H1 (cell line): Measurements from ENCODE around the gene KRTAP12-2. TPM values are rescaled to one million over a fixed set of nuclear protein-coding genes. Genes with fewer than 3 reads are reported as not detected.
"Not testable (repeated sequence)": the region's sequence is repeated elsewhere in the genome, so short reads cannot be mapped to it uniquely, and the experiment has no call there.

Source experiments
- CTCF ChIA-PET: fragments of 300-600 bp; sonication (Branson Sonifier 250); formaldehyde crosslinking; loops from one replicate; lab custom pipeline; 2021; ENCODE audit not compliant: partially characterized antibody; lab: Charles Lee
- POLR2A ChIA-PET: fragments of 300-600 bp; sonication (Branson Sonifier 250); formaldehyde crosslinking; loops from one replicate; lab custom pipeline; 2021; ENCODE audit warnings: inconsistent platforms; ENCODE audit not compliant: partially characterized antibody; lab: Charles Lee
- DNase-seq, 2 experiments: peaks; one replicate each; pipeline versions ENCODE4 v3.0.0 to v3.0.0-alpha.2; 2010 to 2022; ENCODE audit warnings: low spot score in 2 of 2, low read depth in 1 of 2, mixed read lengths in 1 of 2
- FAIRE-seq: peaks from 2 replicates; lab custom pipeline; 2011; peaks lifted over from hg19 to GRCh38; lab: Jason Lieb, UNC
- H2AFZ ChIP-seq: 2 replicates; pipeline ENCODE4 v1.8.1; 2012; ENCODE audit warnings: low read length, inconsistent platforms
- H2AK5ac ChIP-seq: 2 replicates; pipeline ENCODE4 v1.6.1; 2013; ENCODE audit warnings: low read depth, low read length
- H2BK120ac ChIP-seq: replicated peaks from 2 replicates; pipeline ENCODE3; 2013; ENCODE audit warnings: low read depth, low read length, inconsistent platforms
- H2BK12ac ChIP-seq: 2 replicates; pipeline ENCODE4 v1.6.1; 2013; ENCODE audit warnings: low read depth, low read length
- H2BK15ac ChIP-seq: 2 replicates; pipeline ENCODE4 v1.6.1; 2013; ENCODE audit warnings: low read length
- H2BK20ac ChIP-seq: 2 replicates; pipeline ENCODE4 v1.6.1; 2013; ENCODE audit warnings: low read length
- H2BK5ac ChIP-seq: 2 replicates; pipeline ENCODE4 v1.6.1; 2013; ENCODE audit warnings: low read depth, low read length
- H3K14ac ChIP-seq: 2 replicates; pipeline ENCODE4 v1.6.1; 2013; ENCODE audit warnings: inconsistent platforms; ENCODE audit not compliant: insufficient read length
- H3K18ac ChIP-seq: 2 replicates; pipeline ENCODE4 v1.6.1; 2013; ENCODE audit warnings: low read length; ENCODE audit errors: extremely low read depth
- H3K23ac ChIP-seq: 2 replicates; pipeline ENCODE4 v1.6.1; 2013; ENCODE audit warnings: inconsistent platforms; ENCODE audit not compliant: insufficient read length
- H3K23me2 ChIP-seq: 2 replicates; pipeline ENCODE4 v1.6.1; 2013; ENCODE audit warnings: low read depth, low read length
- H3K27ac ChIP-seq: 2 replicates; pipeline ENCODE4 v1.6.1; 2011; ENCODE audit warnings: low read depth, low read length, inconsistent platforms
- H3K27me3 ChIP-seq, 4 experiments: replicated peaks in 1 of 4; 1 replicate in 1 of 4; 2 replicates in 3 of 4; pipeline versions ENCODE4 v1.6.1 to v1.8.1; 2011 to 2013; ENCODE audit warnings: low read length in 3 of 4, mild to moderate bottlenecking in 3 of 4, inconsistent platforms in 2 of 4, mixed read lengths in 2 of 4, moderate library complexity in 1 of 4; ENCODE audit not compliant: control insufficient read depth in 3 of 4, insufficient read depth in 3 of 4; ENCODE audit errors: extremely low read depth in 1 of 4
- H3K36me3 ChIP-seq, 4 experiments: 2 replicates each; pipeline versions ENCODE4 v1.6.1 to v1.8.1; 2011 to 2013; ENCODE audit warnings: mild to moderate bottlenecking in 4 of 4, low read length in 3 of 4, moderate library complexity in 2 of 4, control low read depth in 1 of 4, inconsistent platforms in 1 of 4; ENCODE audit not compliant: insufficient read depth in 4 of 4, control insufficient read depth in 2 of 4
- H3K4ac ChIP-seq: replicated peaks from 2 replicates; pipeline ENCODE3; 2013; ENCODE audit warnings: low read length, low read depth, mixed read lengths, inconsistent platforms; ENCODE audit not compliant: insufficient read length
- H3K4me1 ChIP-seq, 4 experiments: replicated peaks in 1 of 4; 1 replicate in 1 of 4; 2 replicates in 3 of 4; pipeline versions ENCODE4 v1.6.1 to v1.8.1; 2011 to 2013; ENCODE audit warnings: low read length in 3 of 4, inconsistent platforms in 2 of 4, mixed read lengths in 1 of 4; ENCODE audit not compliant: insufficient read depth in 4 of 4, control insufficient read depth in 3 of 4
- H3K4me2 ChIP-seq, 2 experiments: 2 replicates each; pipeline versions ENCODE4 v1.6.1 to v1.8.1; 2011 to 2013; ENCODE audit warnings: low read depth in 2 of 2, low read length in 2 of 2, control low read depth in 1 of 2, inconsistent platforms in 1 of 2, mild to moderate bottlenecking in 1 of 2; ENCODE audit not compliant: insufficient read depth in 1 of 2
- H3K4me3 ChIP-seq, 4 experiments: fragments of 200-600, 300-600 bp in 1 of 4; sonication (generic), shearing (Covaris generic), sonication (Bioruptor Twin) in 1 of 4; 2 replicates each; pipeline versions ENCODE4 v1.5.1 to v1.8.1; 2011 to 2016; ENCODE audit warnings: low read length in 4 of 4, low read depth in 3 of 4, control low read depth in 2 of 4, inconsistent platforms in 2 of 4, mild to moderate bottlenecking in 2 of 4, mixed read lengths in 1 of 4, moderate library complexity in 1 of 4; ENCODE audit not compliant: insufficient read depth in 2 of 4; ENCODE audit errors: extremely low read depth in 1 of 4
- H3K56ac ChIP-seq: replicated peaks from 2 replicates; pipeline ENCODE3; 2013; ENCODE audit warnings: low read depth, mild to moderate bottlenecking, mixed read lengths, low read length, inconsistent platforms; ENCODE audit not compliant: insufficient read length
- H3K79me1 ChIP-seq: 2 replicates; pipeline ENCODE4 v1.6.1; 2013; ENCODE audit warnings: low read depth, low read length, control low read depth
- H3K79me2 ChIP-seq, 2 experiments: 2 replicates each; pipeline versions ENCODE4 v1.6.1 to v1.8.1; 2012 to 2013; ENCODE audit warnings: low read length in 2 of 2, mild to moderate bottlenecking in 2 of 2, inconsistent platforms in 1 of 2; ENCODE audit not compliant: insufficient read depth in 2 of 2, control insufficient read depth in 1 of 2
- H3K9ac ChIP-seq, 4 experiments: replicated peaks in 1 of 4; 1 replicate in 1 of 4; 2 replicates in 3 of 4; pipeline versions ENCODE4 v1.6.1 to v1.8.1; 2011 to 2013; ENCODE audit warnings: low read depth in 3 of 4, low read length in 3 of 4, control low read depth in 2 of 4, mild to moderate bottlenecking in 2 of 4, moderate library complexity in 2 of 4, inconsistent platforms in 1 of 4; ENCODE audit errors: extremely low read depth in 1 of 4
- H3K9me3 ChIP-seq, 2 experiments: 2 replicates each; pipeline versions ENCODE4 v1.6.1 to v1.8.1; 2012 to 2013; ENCODE audit warnings: mild to moderate bottlenecking in 2 of 2, moderate library complexity in 2 of 2, control low read depth in 1 of 2, inconsistent platforms in 1 of 2, low read depth in 1 of 2, low read length in 1 of 2, mixed read lengths in 1 of 2; ENCODE audit not compliant: insufficient read depth in 2 of 2
- H4K20me1 ChIP-seq, 2 experiments: replicated peaks in 1 of 2; 2 replicates each; pipeline versions ENCODE3 to v1.8.1; 2011 to 2013; ENCODE audit warnings: inconsistent platforms in 2 of 2, low read length in 2 of 2, mild to moderate bottlenecking in 1 of 2; ENCODE audit not compliant: insufficient read depth in 2 of 2, control insufficient read depth in 1 of 2
- H4K5ac ChIP-seq: 2 replicates; pipeline ENCODE4 v1.6.1; 2013; ENCODE audit warnings: low read length, low read depth, mixed read lengths, inconsistent platforms; ENCODE audit not compliant: insufficient read length
- H4K8ac ChIP-seq: 2 replicates; pipeline ENCODE4 v1.8.0; 2013; ENCODE audit warnings: mild to moderate bottlenecking, moderate library complexity, low read length, inconsistent platforms; ENCODE audit not compliant: insufficient read depth; ENCODE audit errors: extremely low read depth
- H4K91ac ChIP-seq: replicated peaks from 2 replicates; pipeline ENCODE3; 2013; ENCODE audit warnings: low read length, mixed read lengths, inconsistent platforms; ENCODE audit not compliant: insufficient read length
- CTBP2 ChIP-seq: IDR thresholded peaks from 2 replicates; pipeline ENCODE4 v1.7.0; 2011; ENCODE audit warnings: borderline replicate concordance, mild to moderate bottlenecking, moderate library complexity, mixed read lengths, low read length; ENCODE audit not compliant: insufficient read depth, insufficient read length
- WGBS, 2 experiments: shearing (Covaris generic) in 1 of 2; methylation state at CpG; one replicate each; pipeline versions ENCODE4 v1.1.6 to v1.1.7; 2013 to 2015; ENCODE audit warnings: low lambda C conversion rate in 2 of 2, mixed read lengths in 2 of 2, inconsistent platforms in 1 of 2, low coverage in 1 of 2, missing lambda C conversion rate in 1 of 2; ENCODE audit not compliant: insufficient replicate concordance in 2 of 2, insufficient coverage in 1 of 2, insufficient read length in 1 of 2; ENCODE audit errors: extremely low coverage in 1 of 2, missing lambda C conversion rate in 1 of 2; 5-methylcytosine and 5-hydroxymethylcytosine counted together
- polyA plus RNA-seq, 7 experiments: library from polyadenylated mRNA; depleted of rRNA in 3 of 7; stranded (reverse) in 5 of 7; unstranded in 2 of 7; fragments of >200 nt in 5 of 7; fragments of 200-250 nt in 2 of 7; gene quantifications; 1 replicate in 5 of 7; 2 replicates in 1 of 7; 4 replicates in 1 of 7; pipeline versions ENCODE4 v1.2.1 to v1.2.3, GENCODE V29; 2011 to 2013; ENCODE audit warnings: missing spikeins in 2 of 7, mixed read lengths in 2 of 7
- total RNA-seq: library from RNA; stranded (reverse); fragmentation: NEBNext Ultra II Directional; extraction: Animal tissue kit (Norgen Biotek cat#: 25700); gene quantifications from 2 replicates; pipeline ENCODE4 v1.2.1, GENCODE V29; 2021

Gene KRTAP12-2
- total and polyA plus RNA-seq, 2 of the 8 experiments (the other 6 are each of a cell fraction or from before 2014, with no cell fraction given): 0.50 TPM; not detected in 1

- no peak for TF ChIP-seq CTBP2
Observed at GRCh38 chr21:44686000-44686781, 19.5 kb upstream of the KRTAP12-2 start (continued).

DNA sequence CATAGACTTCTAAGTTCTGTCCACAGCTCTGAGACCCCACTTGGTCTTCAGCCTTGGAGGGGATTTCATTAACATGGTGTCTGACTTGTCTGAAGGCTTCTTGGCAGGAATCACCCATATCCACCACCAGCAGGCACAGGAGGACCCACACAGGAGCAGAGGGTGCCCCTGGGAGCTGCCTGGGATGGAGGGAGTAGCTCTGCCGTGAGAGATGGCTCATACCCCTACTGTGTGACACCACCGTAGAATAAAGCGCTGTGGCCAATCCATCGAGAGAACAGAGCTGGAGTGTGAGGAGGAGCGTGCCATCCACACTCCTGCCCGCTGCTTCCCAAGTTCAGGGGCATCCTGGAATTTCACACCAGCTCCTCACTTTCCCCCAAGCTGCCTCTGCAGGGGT lies 18.3 kb upstream of the KRTAP12-2 start:
- POLR2A ChIA-PET, H2AK5ac ChIP-seq, H3K56ac ChIP-seq, H2BK12ac ChIP-seq, FAIRE-seq, H3K9me3 ChIP-seq, H4K20me1 ChIP-seq, H3K23me2 ChIP-seq, H4K5ac ChIP-seq, H4K91ac ChIP-seq, H2BK5ac ChIP-seq, H3K36me3 ChIP-seq, H3K27ac ChIP-seq, H3K79me1 ChIP-seq, H2BK120ac ChIP-seq, H3K4me3 ChIP-seq, H3K18ac ChIP-seq, DNase-seq, H3K4ac ChIP-seq, H3K14ac ChIP-seq, H3K79me2 ChIP-seq, H3K23ac ChIP-seq, H4K8ac ChIP-seq, H3K27me3 ChIP-seq, H2BK20ac ChIP-seq, H2BK15ac ChIP-seq, H2AFZ ChIP-seq, H3K4me2 ChIP-seq, H3K9ac ChIP-seq: not testable (repeated sequence)
- 89% methylated on average over 3 of the region's 6 CpGs; no CpG with 5 or more reads in 1 of the 2 experiments for WGBS, 2 experiments
- H3K4me1 ChIP-seq: peaks cover 5 to 11% (median 9%) of the 10 kb centered on the region in 4 experiments
- CTCF ChIA-PET: interaction anchor here (0.6 to 2.5 kb wide), 3 partner anchors 11 to 108 kb away, joined by 3 to 13 read pairs (median 3); partner anchors contain the start of gene KRTAP10-12
